GM18951 (cell line): ENCODE data around the gene UNC13A.
"Not testable (repeated sequence)": the region's sequence is repeated elsewhere in the genome, so short reads cannot be mapped to it uniquely, and the experiment has no call there.

Experiments
- POLR2A ChIP-seq: IDR thresholded peaks from 4 replicates; pipeline ENCODE4 v1.6.1; 2011; ENCODE audit warnings: mild to moderate bottlenecking; ENCODE audit not compliant: insufficient read length, insufficient read depth; ENCODE audit errors: extremely low read depth
- in situ Hi-C: fragments of 300-500 bp; cut with MboI; formaldehyde crosslinking; loops from one replicate; pipeline ENCODE4 v1.12.0; 2022; ENCODE audit warnings: low sequenced_read_pairs, mixed read lengths, inconsistent platforms; ENCODE audit not compliant: unreplicated experiment

Gene UNC13A

GRCh38 chr19:17556995-17557394 lies 131.2 kb downstream of the UNC13A start:
- no peak for TF ChIP-seq POLR2A
- in situ Hi-C loops = no loop called here

DNA sequence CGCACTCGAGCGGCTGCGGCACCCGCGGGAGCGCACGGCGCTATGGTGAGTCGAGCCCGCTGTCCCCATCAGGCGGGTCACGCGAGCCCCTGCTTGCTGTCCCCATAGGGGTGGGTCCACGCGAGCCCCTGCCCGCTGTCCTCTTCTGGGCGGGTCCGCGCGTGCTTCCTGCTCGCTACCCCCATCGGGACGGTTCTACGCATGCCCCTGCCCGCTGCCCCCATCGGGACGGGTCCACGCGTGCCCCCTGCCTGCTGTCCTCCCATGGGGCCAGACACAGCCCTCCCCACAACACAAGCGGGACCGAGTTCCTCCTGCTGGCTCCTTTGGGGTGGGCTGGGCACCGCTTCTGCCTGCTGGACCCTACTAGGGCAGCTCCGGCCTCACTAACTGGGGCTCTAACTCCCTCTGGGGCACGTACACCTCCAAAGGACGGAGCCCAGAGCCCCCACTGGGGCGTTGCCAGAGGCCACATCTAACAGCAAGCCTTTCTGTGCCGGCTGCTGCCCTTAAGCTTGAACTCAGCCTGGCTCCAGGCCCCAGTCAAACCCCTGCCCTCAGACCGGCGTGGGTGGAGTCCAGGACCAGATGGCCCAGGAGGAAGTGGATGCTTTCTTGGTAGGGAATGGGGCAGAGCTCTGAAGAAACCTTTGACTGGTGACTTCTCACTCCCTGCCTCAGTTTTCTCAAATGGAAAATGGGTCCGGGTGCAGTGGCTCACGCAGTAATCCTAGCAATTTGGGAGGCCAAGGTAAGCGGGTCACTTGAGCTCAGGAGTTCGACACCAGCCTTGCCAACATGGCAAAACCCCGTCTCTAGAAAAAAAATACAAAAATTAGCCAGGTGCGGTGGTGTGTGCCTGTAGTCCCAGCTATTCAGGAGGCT lies 132.0 kb downstream of the UNC13A start:
- in situ Hi-C loops = no loop called here
- TF ChIP-seq POLR2A = peak; percentile 40

DNA sequence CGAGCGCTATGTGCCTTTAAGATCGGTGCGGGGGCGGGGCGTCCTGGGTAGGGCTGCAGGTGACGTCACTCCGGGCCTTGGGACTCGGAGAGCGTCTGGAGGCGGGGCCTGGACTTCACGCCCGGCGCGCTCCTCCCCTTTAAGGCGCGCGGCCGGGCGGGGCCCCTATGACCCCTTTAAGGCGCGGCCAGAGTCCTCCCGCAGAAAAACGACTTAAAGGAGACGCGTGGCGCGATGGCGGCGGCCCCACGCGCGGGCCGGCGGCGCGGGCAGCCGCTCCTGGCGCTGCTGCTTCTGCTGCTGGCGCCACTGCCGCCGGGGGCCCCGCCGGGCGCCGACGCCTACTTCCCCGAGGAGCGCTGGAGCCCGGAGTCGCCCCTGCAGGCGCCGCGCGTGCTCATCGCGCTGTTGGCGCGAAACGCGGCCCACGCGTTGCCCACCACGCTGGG lies 132.7 kb downstream of the UNC13A start, which contains the start of gene COLGALT1:
TSS of gene COLGALT1 (plus strand) at position 170 of the 449 bp plus-strand sequence. CDS start at position 235, 65 bp downstream.
- peak; percentile 67 for TF ChIP-seq POLR2A
- in situ Hi-C loops = no loop called here

DNA sequence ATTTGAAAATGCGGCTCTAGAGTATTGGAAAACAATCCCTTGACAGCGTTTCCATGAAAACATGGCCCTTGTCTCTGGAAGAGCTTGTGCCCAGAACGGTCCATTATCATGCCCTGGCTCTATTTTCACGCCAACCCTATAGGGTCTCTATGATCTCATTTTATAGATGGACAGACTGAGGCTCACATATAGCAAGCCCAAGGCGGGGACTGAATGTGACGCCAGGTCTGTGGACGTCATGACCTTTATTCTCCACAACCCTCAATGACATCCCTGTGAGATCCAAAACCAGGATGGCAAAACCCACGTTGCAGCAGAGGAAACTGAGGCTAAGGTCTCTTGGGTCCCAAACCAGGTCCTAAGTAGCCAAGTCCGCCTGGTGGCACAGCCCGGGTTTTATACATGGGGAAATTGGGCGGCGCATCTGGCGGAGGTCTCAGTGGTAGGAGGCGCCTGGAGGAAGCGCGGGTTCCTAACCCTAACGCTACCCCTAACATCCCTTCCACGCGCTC lies 133.1 kb downstream of the UNC13A start:
- TF ChIP-seq POLR2A = no peak
- in situ Hi-C loops = no loop called here

DNA sequence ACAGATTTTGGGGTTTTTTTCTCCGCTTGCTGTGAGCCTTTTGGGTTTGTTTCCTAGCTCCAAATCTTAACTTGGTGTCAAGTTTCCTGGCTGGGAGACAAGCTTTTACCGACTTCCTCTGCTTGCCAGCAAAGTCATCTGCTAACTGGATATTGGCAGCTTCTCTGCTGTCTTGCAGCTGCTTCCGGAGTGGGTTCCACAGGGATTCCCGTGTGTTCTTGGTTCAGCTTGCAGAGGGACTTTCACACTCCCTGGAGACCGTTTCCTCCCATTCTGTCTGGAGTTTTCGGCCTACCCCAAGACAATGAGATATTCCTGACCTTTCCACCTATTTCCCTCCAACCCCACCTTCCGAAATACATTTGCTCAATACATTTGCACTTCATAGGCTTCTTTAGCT lies 134.9 kb downstream of the UNC13A start:
- TF ChIP-seq POLR2A = no peak
- in situ Hi-C loops = no loop called here

GRCh38 chr19:17552735-17553134 lies 135.4 kb downstream of the UNC13A start:
- in situ Hi-C loops = not testable (repeated sequence)
